Subcutaneous abdominal adipose tissue (tissue), 5 donors: ENCODE data around the gene TOLLIP.

Source experiments
- H3K27ac ChIP-seq: one replicate; pipeline ENCODE4 v1.7.0; 2013; ENCODE audit warnings: low read depth, mild to moderate bottlenecking, inconsistent platforms, low read length, moderate library complexity
- H3K27me3 ChIP-seq, 5 donors: one replicate each; pipeline ENCODE4 v1.7.0; 2013; ENCODE audit warnings: low read length in 5 of 5, inconsistent platforms in 1 of 5; ENCODE audit not compliant: control insufficient read depth in 5 of 5, insufficient read depth in 4 of 5
- H3K36me3 ChIP-seq, 5 donors: one replicate each; pipeline ENCODE4 v1.7.0; 2013; ENCODE audit warnings: low read length in 5 of 5; ENCODE audit not compliant: control insufficient read depth in 5 of 5, insufficient read depth in 5 of 5
- H3K4me1 ChIP-seq, 5 donors: one replicate each; pipeline ENCODE4 v1.7.0; 2013; ENCODE audit warnings: low read length in 5 of 5, mild to moderate bottlenecking in 3 of 5, moderate library complexity in 1 of 5; ENCODE audit not compliant: control insufficient read depth in 5 of 5, insufficient read depth in 5 of 5
- H3K4me3 ChIP-seq, 5 donors: one replicate each; pipeline ENCODE4 v1.7.0; 2013; ENCODE audit warnings: low read length in 5 of 5, low read depth in 1 of 5
- H3K9ac ChIP-seq, 5 donors: one replicate each; pipeline ENCODE4 v1.7.0; 2013; ENCODE audit warnings: low read length in 5 of 5, mild to moderate bottlenecking in 4 of 5, moderate library complexity in 3 of 5
- H3K9me3 ChIP-seq, 5 donors: one replicate each; pipeline ENCODE4 v1.7.0; 2013; ENCODE audit warnings: low read length in 5 of 5; ENCODE audit not compliant: control insufficient read depth in 5 of 5
- donor health status: healthy.
- donor health status: healthy.
- donor health status: healthy.
- donor health status: healthy.
- donor health status: healthy.

The TOLLIP gene

DNA sequence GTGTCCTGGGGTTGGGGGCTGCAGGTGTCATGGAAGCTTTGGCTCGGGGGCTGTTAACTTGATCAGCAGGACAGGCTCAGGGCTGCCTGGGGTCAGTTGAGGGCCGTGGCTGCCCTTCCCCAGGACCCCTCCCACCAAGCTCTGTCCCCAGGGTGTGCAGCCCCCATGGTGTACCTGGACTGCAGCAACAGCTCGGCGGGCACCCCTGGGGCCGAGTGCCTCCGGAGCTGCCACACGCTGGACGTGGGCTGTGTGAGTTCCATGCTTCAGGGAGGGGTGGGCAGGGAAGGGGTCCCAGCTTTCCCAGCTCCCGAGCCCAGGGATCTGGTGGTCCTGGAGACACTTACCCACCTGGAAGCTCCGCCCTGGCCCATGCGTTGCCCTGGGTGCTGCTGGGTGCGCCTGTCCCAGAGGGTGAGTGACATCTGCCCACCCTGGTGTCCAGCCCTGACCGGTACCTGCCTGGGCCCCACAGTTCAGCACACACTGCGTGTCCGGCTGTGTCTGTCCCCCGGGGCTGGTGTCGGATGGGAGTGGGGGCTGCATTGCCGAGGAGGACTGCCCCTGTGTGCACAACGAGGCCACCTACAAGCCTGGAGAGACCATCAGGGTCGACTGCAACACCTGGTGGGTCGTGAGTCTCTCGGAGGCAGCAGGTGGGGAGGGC lies 75.2 kb downstream of the TOLLIP start:
- Histone ChIP-seq H3K27ac (no peak overlapping the region), H3K4me1 (no peaks in the 10 kb centered on the region), H3K9me3 (no peaks in the 10 kb centered on the region), H3K4me3 (no peak overlapping the region), H3K27me3 (peaks cover 8 to 29% (median 24%) of the 10 kb centered on the region in 5 donors), H3K9ac (no peak overlapping the region), H3K36me3 (no peaks in the 10 kb centered on the region)

DNA sequence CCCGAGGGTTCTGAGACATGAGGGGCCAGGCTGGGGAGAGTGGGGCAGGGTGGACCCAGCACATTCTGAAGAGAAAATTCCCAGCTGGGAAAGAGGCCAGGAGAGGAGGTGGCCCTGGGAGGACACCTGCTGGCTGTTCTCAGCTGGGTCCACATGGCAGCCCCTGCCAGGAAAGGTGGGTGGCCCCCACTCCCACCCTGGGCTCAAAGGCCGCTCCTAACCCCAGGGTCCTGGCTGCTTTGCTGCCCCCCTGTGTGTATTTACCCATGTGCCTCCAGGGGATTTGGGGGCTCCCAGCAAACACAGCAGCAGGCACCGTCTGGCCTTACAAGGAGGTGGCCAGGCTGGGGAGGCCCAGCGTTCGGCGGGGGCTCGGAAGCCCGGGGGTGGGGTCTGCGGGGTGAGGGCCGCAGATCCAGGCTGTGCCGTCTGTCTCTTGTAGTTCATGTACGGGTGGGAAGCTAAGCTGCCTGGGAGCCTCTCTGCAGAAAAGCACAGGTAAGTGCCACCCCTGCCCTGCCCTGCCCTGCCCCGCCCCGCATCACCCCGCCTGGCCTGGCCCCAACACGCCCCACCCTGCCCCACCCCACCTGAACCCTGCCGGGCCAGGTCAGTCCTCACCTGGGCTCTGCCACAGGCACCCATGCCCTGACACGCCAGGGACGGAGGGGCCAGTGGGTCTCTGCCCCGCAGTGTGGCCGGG lies 75.9 kb downstream of the TOLLIP start:
- H3K4me1 ChIP-seq = no peaks in the 10 kb centered on the region
- no peak overlapping the region for H3K9ac ChIP-seq
- no peaks in the 10 kb centered on the region for H3K36me3 ChIP-seq
- peaks cover 11 to 33% (median 27%) of the 10 kb centered on the region in 5 donors for H3K27me3 ChIP-seq
- H3K9me3 ChIP-seq = no peaks in the 10 kb centered on the region
- H3K4me3 ChIP-seq = no peak overlapping the region
- no peak overlapping the region for H3K27ac ChIP-seq

DNA sequence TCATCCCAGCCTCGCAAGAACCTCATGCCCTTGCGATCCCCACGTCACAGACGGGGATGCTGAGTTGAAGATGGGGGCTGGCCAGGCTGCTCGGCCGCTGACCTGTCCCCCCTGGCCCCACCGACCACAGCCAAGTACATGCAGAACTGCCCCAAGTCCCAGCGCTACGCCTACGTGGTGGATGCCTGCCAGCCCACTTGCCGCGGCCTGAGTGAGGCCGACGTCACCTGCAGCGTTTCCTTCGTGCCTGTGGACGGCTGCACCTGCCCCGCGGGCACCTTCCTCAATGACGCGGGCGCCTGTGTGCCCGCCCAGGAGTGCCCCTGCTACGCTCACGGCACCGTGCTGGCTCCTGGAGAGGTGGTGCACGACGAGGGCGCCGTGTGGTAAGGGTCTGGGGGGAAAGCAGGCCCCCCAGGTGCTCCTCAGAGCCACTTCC lies 76.5 kb downstream of the TOLLIP start:
- no peak overlapping the region for H3K9ac ChIP-seq
- no peak overlapping the region for H3K27ac ChIP-seq
- H3K4me1 ChIP-seq = no peaks in the 10 kb centered on the region
- peaks cover 11 to 33% (median 27%) of the 10 kb centered on the region in 5 donors for H3K27me3 ChIP-seq
- H3K36me3 ChIP-seq = no peaks in the 10 kb centered on the region
- H3K9me3 ChIP-seq = no peaks in the 10 kb centered on the region
- H3K4me3 ChIP-seq = no peak overlapping the region

DNA sequence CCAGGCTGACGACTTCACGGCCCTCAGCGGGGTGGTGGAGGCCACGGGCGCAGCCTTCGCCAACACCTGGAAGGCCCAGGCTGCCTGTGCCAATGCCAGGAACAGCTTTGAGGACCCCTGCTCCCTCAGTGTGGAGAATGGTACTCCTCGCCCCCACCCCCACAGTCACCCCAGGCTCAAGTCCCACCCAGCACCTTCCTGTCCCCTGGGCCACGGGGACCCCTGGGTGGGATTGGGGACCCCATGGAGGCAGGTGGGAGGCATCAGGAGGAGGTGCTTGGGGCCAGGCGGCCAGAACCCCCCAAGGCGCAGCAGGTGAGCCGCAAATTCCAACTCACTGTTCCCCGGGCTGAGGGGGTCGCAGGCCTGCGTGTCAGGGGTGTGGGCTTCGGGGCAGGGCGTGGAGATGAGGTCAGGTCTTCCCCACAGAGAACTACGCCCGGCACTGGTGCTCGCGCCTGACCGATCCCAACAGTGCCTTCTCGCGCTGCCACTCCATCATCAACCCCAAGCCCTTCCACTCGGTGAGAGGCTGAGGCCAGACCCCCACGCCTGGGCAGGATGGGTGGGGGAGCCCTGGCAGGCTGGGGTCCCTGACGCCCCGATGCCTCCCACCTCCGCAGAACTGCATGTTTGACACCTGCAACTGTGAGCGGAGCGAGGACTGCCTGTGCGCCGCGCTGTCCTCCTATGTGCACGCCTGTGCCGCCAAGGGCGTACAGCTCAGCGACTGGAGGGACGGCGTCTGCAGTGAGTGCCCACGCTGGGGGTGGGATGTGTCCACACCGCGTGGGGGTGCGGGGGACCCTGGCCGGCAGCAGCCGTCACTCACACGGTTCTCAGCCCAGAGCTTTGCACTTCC lies 77.2 kb downstream of the TOLLIP start:
- no peaks in the 10 kb centered on the region for H3K9me3 ChIP-seq
- no peaks in the 10 kb centered on the region for H3K4me1 ChIP-seq
- H3K4me3 ChIP-seq = no peak overlapping the region
- H3K36me3 ChIP-seq = no peaks in the 10 kb centered on the region
- no peak overlapping the region for H3K9ac ChIP-seq
- H3K27ac ChIP-seq = no peak overlapping the region
- peaks cover 11 to 37% (median 31%) of the 10 kb centered on the region in 5 donors for H3K27me3 ChIP-seq

DNA sequence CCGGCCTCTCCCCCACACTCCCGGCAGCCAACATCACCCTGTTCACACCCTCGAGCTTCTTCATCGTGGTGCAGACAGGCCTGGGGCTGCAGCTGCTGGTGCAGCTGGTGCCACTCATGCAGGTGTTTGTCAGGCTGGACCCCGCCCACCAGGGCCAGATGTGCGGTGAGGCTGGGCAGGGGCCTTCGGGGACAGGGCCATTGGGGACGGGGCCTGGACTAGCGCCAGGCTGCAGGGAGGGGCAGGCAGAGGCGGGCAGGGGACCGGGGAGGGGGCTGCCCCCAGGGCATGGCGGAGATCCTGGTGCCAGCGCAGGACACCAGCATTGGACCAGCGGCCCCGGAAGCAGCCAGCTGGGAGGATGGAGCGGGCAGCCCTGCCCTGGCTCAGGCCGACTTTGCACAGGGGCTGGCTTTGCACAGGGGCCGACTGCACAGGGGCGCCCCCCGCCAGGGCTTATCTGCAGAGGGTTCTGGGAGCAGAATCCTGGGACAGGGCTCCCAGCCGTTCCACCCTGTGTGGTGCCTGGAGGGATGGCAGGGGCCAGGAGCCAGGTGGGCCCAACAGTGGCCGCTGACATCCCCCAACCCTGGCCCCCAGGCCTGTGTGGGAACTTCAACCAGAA lies 77.9 kb downstream of the TOLLIP start:
- Histone ChIP-seq H3K4me1 (no peaks in the 10 kb centered on the region), H3K9me3 (no peaks in the 10 kb centered on the region), H3K36me3 (no peaks in the 10 kb centered on the region), H3K27ac (no peak overlapping the region), H3K27me3 (peaks cover 12 to 38% (median 32%) of the 10 kb centered on the region in 5 donors), H3K9ac (no peak overlapping the region), H3K4me3 (no peak overlapping the region)

DNA sequence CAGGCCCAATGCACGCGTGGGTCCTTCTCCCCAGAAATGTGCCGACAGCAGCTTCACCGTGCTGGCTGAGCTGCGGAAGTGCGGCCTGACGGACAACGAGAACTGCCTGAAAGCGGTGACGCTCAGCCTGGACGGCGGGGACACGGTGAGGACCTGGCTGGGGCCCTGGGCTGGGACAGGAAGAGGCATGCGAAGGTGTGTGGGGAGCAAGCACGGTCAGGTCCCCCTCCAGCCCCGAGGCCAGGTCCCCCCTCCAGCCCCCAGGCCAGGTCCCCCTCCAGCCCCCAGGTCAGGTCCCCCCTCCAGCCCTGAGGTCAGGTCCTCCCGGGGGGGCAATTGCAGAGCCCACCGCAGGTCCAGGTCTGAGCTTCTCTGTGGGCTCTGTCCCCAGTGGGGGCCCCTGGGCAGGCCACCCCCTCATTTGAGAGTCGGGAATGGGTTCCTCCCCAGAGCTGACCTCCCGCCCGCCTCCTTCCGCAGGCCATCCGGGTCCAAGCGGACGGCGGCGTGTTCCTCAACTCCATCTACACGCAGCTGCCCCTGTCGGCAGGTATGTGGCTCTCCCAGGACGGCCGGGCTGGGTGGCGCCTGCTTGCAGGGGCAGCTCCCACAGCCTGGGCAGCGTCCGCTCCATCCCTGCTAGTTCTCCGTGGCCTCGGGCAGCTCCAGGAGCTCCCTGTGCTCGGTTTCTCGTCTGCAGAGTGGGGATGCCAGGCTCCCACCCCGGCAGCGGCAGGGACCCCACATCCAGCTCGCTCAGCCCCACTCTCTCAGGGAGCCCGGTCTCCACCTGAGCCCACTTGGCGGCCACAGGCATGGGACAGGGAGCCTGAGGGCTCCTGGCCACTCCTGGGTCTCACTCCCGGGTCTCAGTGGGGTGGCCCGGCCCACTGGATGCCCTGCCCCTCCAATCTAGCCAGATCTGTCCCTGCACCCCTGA lies 78.7 kb downstream of the TOLLIP start:
- H3K27ac ChIP-seq = no peak overlapping the region
- H3K4me1 ChIP-seq = no peaks in the 10 kb centered on the region
- H3K27me3 ChIP-seq = peaks cover 15 to 45% (median 32%) of the 10 kb centered on the region in 5 donors
- no peak overlapping the region for H3K4me3 ChIP-seq
- H3K36me3 ChIP-seq = no peaks in the 10 kb centered on the region
- H3K9me3 ChIP-seq = no peaks in the 10 kb centered on the region
- no peak overlapping the region for H3K9ac ChIP-seq

DNA sequence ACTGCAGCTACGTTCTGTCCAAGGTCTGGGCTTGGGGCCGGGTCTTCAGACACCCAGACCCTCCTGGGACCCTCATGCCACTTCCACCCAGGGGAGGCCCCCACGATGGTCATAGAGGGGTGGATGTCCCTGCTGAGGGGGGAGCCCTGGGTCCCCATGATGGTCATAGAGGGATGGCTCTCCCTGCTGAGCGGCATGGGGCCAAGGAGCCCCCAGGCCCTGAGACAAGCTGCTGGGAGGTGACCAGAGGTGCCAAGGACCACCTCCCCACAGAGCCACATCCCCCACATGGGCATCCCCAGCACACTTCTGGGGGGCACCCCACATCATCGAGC lies 79.3 kb downstream of the TOLLIP start:
- no peak overlapping the region for H3K4me3 ChIP-seq

DNA sequence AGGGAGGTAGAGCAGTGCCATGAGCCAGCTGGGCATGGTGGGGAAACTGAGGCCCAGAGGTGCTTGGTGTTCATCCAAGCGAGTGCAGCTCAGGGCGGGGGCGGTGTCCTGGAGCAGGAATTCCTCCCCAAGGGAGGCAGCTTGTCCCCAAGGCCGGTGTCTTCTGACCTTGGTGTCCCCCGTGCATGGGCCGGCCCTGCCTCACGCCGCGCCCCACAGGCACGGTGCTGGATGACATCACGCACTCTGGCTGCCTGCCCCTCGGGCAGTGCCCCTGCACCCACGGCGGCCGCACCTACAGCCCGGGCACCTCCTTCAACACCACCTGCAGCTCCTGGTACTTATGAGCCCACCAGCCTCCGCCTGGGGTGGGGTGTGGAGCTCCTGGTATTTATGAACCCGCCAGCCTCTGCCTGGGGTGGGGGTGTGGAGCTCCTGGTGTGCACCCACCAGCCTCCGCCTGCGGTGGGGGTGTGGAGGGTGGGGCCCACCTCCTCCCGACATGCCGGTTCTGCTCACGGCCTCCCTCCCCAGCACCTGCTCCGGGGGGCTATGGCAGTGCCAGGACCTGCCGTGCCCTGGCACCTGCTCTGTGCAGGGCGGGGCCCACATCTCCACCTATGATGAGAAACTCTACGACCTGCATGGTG lies 79.8 kb downstream of the TOLLIP start:
- Histone ChIP-seq H3K27me3 (peaks cover 22 to 55% (median 32%) of the 10 kb centered on the region in 5 donors), H3K27ac (no peak overlapping the region), H3K9me3 (no peaks in the 10 kb centered on the region), H3K4me3 (no peak overlapping the region), H3K9ac (no peak overlapping the region), H3K36me3 (no peaks in the 10 kb centered on the region), H3K4me1 (no peaks in the 10 kb centered on the region)

More for the DNA sequence above, 79.3 kb downstream of the TOLLIP start:
- no peaks in the 10 kb centered on the region for H3K4me1 ChIP-seq
- peaks cover 20 to 51% (median 32%) of the 10 kb centered on the region in 5 donors for H3K27me3 ChIP-seq
- H3K27ac ChIP-seq = no peak overlapping the region
- H3K36me3 ChIP-seq = no peaks in the 10 kb centered on the region
- H3K9me3 ChIP-seq = no peaks in the 10 kb centered on the region
- H3K9ac ChIP-seq = no peak overlapping the region
